ENCODE measurements around the gene GPANK1.

GRCh38 chr6:31691078-31691463 lies 26.3 kb upstream of the GPANK1 start:
- TF ChIP-seq CTCF (conservative IDR thresholded peaks at IDR 0.05; ENCODE audit: low read length) (no peak), EZH2phosphoT487 (IDR thresholded peaks at IDR 0.05; ENCODE audit: borderline replicate concordance) (no peak)

Data from Loucy (cell line).